Activated T-helper 17 cell treated with anti-CD3 and anti-CD28 coated beads, Interleukin-2, amount 50 U/mL, for 72 hours (primary cell): ENCODE results near the gene MYH11. TPM values are rescaled to one million over a fixed set of nuclear protein-coding genes. Genes with fewer than 3 reads are reported as not detected.
"Not testable (repeated sequence)": the region's sequence is repeated elsewhere in the genome, so short reads cannot be mapped to it uniquely, and the experiment has no call there.

Source experiments
- ATAC-seq: fragments of 150-1000 bp; cut with Tn5 transposase; replicated peaks from 2 replicates; pipeline ENCODE4 v1.10.0; 2021; ENCODE audit warnings: mild to moderate bottlenecking, moderate library complexity
- H3K27ac Mint-ChIP-seq: one replicate; pipeline ENCODE4 v1.8.0; 2022; ENCODE audit warnings: mixed read lengths
- H3K27me3 Mint-ChIP-seq: one replicate; pipeline ENCODE4 v1.8.0; 2022; ENCODE audit warnings: mixed read lengths
- H3K36me3 Mint-ChIP-seq: one replicate; pipeline ENCODE4 v1.8.0; 2022; ENCODE audit warnings: low read depth, mild to moderate bottlenecking, mixed read lengths
- H3K4me1 Mint-ChIP-seq: one replicate; pipeline ENCODE4 v1.8.0; 2022; ENCODE audit warnings: mixed read lengths
- H3K4me3 Mint-ChIP-seq: one replicate; pipeline ENCODE4 v1.8.0; 2022; ENCODE audit warnings: mild to moderate bottlenecking, mixed read lengths
- H3K9me3 Mint-ChIP-seq: one replicate; pipeline ENCODE4 v1.8.0; 2022; ENCODE audit warnings: mixed read lengths
- total RNA-seq, 2 donors: library from RNA; stranded (reverse); gene quantifications; one replicate each; pipeline ENCODE4 v1.2.3, GENCODE V29; 2022

Gene MYH11
- total RNA-seq, 2 donors from 2014 or later, result not detected

- ATAC-seq, result no peak
- H3K4me3 Mint-ChIP-seq, result no peak overlapping the region
- no peak overlapping the region for H3K27ac Mint-ChIP-seq
- no peaks in the 10 kb centered on the region for H3K9me3 Mint-ChIP-seq
- no peaks in the 10 kb centered on the region for H3K27me3 Mint-ChIP-seq
- peaks cover 64% of the 10 kb centered on the region for H3K36me3 Mint-ChIP-seq
- H3K4me1 Mint-ChIP-seq, result peaks cover 17% of the 10 kb centered on the region
These were observed 148.7 kb downstream of the MYH11 start for GRCh38 chr16:15708096-15708495.

- Mint-ChIP-seq H3K4me3 (no peak overlapping the region), H3K27ac (no peak overlapping the region), H3K36me3 (peaks cover 70% of the 10 kb centered on the region), H3K9me3 (no peaks in the 10 kb centered on the region), H3K27me3 (no peaks in the 10 kb centered on the region), H3K4me1 (peaks cover 17% of the 10 kb centered on the region)
- ATAC-seq, result no peak
These were observed 149.5 kb downstream of the MYH11 start for GRCh38 chr16:15707332-15707731.

GRCh38 chr16:15705064-15705565 lies 151.7 kb downstream of the MYH11 start:
- Mint-ChIP-seq H3K4me1 (peaks cover 12% of the 10 kb centered on the region), H3K27me3 (no peaks in the 10 kb centered on the region), H3K4me3 (no peak overlapping the region), H3K27ac (no peak overlapping the region), H3K9me3 (no peaks in the 10 kb centered on the region), H3K36me3 (peaks cover 86% of the 10 kb centered on the region)
- no peak for ATAC-seq

- Mint-ChIP-seq H3K4me3 (no peak overlapping the region), H3K36me3 (peaks cover 91% of the 10 kb centered on the region), H3K27ac (peak overlapping the region; percentile 55), H3K4me1 (peaks cover 12% of the 10 kb centered on the region), H3K27me3 (no peaks in the 10 kb centered on the region), H3K9me3 (no peaks in the 10 kb centered on the region)
- peak; percentile 89 for ATAC-seq
These were observed 152.3 kb downstream of the MYH11 start for GRCh38 chr16:15704545-15704987.

GRCh38 chr16:15703029-15703736 lies 153.6 kb downstream of the MYH11 start:
- Mint-ChIP-seq H3K27ac (peak overlapping the region; percentile 56), H3K4me3 (no peak overlapping the region), H3K27me3 (no peaks in the 10 kb centered on the region), H3K9me3 (no peaks in the 10 kb centered on the region), H3K36me3 (peaks cover 98% of the 10 kb centered on the region), H3K4me1 (peaks cover 12% of the 10 kb centered on the region)
- ATAC-seq, result no peak

GRCh38 chr16:15701975-15702970 lies 154.6 kb downstream of the MYH11 start:
- Mint-ChIP-seq H3K4me1 (peaks cover 12% of the 10 kb centered on the region), H3K27ac (peak overlapping the region; percentile 51), H3K9me3 (no peaks in the 10 kb centered on the region), H3K36me3 (peaks cover 98% of the 10 kb centered on the region), H3K27me3 (no peaks in the 10 kb centered on the region), H3K4me3 (no peak overlapping the region)
- ATAC-seq, result no peak

GRCh38 chr16:15701367-15701766 lies 155.5 kb downstream of the MYH11 start:
- no peak overlapping the region for H3K4me3 Mint-ChIP-seq
- no peaks in the 10 kb centered on the region for H3K27me3 Mint-ChIP-seq
- no peak for ATAC-seq
- no peak overlapping the region for H3K27ac Mint-ChIP-seq
- peaks cover 12% of the 10 kb centered on the region for H3K4me1 Mint-ChIP-seq
- peaks cover 98% of the 10 kb centered on the region for H3K36me3 Mint-ChIP-seq
- no peaks in the 10 kb centered on the region for H3K9me3 Mint-ChIP-seq

- Mint-ChIP-seq H3K36me3 (peaks cover 98% of the 10 kb centered on the region), H3K9me3 (no peaks in the 10 kb centered on the region), H3K27ac (peak overlapping the region; percentile 29), H3K4me3 (no peak overlapping the region), H3K27me3 (no peaks in the 10 kb centered on the region), H3K4me1 (peaks cover 12% of the 10 kb centered on the region)
- ATAC-seq, result no peak
These were observed 157.0 kb downstream of the MYH11 start for GRCh38 chr16:15699819-15700218.

- no peak for ATAC-seq
- Mint-ChIP-seq H3K4me1 (no peaks in the 10 kb centered on the region), H3K27ac (no peak overlapping the region), H3K36me3 (peaks cover 98% of the 10 kb centered on the region), H3K9me3 (no peaks in the 10 kb centered on the region), H3K27me3 (no peaks in the 10 kb centered on the region), H3K4me3 (no peak overlapping the region)
These were observed 162.3 kb downstream of the MYH11 start for GRCh38 chr16:15694499-15694898.

GRCh38 chr16:15692508-15692907 lies 164.3 kb downstream of the MYH11 start:
- not testable (repeated sequence) for H3K4me3 Mint-ChIP-seq, H3K27ac Mint-ChIP-seq, H3K4me1 Mint-ChIP-seq, H3K9me3 Mint-ChIP-seq, H3K27me3 Mint-ChIP-seq
- H3K36me3 Mint-ChIP-seq, result peaks cover 100% of the 10 kb centered on the region
- ATAC-seq, result peak; percentile 43

GRCh38 chr16:15691046-15691445 lies 165.8 kb downstream of the MYH11 start:
- Mint-ChIP-seq H3K27me3 (no peaks in the 10 kb centered on the region), H3K27ac (no peak overlapping the region), H3K4me3 (no peak overlapping the region), H3K36me3 (peaks cover 100% of the 10 kb centered on the region), H3K4me1 (no peaks in the 10 kb centered on the region), H3K9me3 (no peaks in the 10 kb centered on the region)
- ATAC-seq, result no peak

- Mint-ChIP-seq H3K4me1 (no peaks in the 10 kb centered on the region), H3K4me3 (no peak overlapping the region), H3K9me3 (no peaks in the 10 kb centered on the region), H3K36me3 (peaks cover 100% of the 10 kb centered on the region), H3K27me3 (no peaks in the 10 kb centered on the region), H3K27ac (no peak overlapping the region)
- ATAC-seq, result no peak
These were observed 166.5 kb downstream of the MYH11 start for GRCh38 chr16:15690296-15690695.

GRCh38 chr16:15689290-15689689 lies 167.5 kb downstream of the MYH11 start:
- H3K4me3 Mint-ChIP-seq, result no peak overlapping the region
- no peaks in the 10 kb centered on the region for H3K4me1 Mint-ChIP-seq
- no peak overlapping the region for H3K27ac Mint-ChIP-seq
- peaks cover 100% of the 10 kb centered on the region for H3K36me3 Mint-ChIP-seq
- H3K9me3 Mint-ChIP-seq, result no peaks in the 10 kb centered on the region
- ATAC-seq, result no peak
- no peaks in the 10 kb centered on the region for H3K27me3 Mint-ChIP-seq

- no peak overlapping the region for H3K27ac Mint-ChIP-seq
- no peak overlapping the region for H3K4me3 Mint-ChIP-seq
- no peaks in the 10 kb centered on the region for H3K4me1 Mint-ChIP-seq
These were observed 170.5 kb downstream of the MYH11 start for GRCh38 chr16:15686287-15686686.

More at GRCh38 chr16:15686287-15686686, 170.5 kb downstream of the MYH11 start:
- H3K27me3 Mint-ChIP-seq, result no peaks in the 10 kb centered on the region
- no peak for ATAC-seq
- H3K36me3 Mint-ChIP-seq, result peaks cover 99% of the 10 kb centered on the region
- H3K9me3 Mint-ChIP-seq, result no peaks in the 10 kb centered on the region
